Measurements from ENCODE around the gene INPP5A. TPM values are rescaled to one million over a fixed set of nuclear protein-coding genes. Genes with fewer than 3 reads are reported as not detected.
"Not testable (repeated sequence)": the region's sequence is repeated elsewhere in the genome, so short reads cannot be mapped to it uniquely, and the experiment has no call there.

INPP5A gene
- total RNA-seq, 1 donor from 2014 or later: 32.8 TPM

- DNase-seq: no peak
Observed at GRCh38 chr10:132550366-132551092, 12.9 kb downstream of the INPP5A start.

DNA sequence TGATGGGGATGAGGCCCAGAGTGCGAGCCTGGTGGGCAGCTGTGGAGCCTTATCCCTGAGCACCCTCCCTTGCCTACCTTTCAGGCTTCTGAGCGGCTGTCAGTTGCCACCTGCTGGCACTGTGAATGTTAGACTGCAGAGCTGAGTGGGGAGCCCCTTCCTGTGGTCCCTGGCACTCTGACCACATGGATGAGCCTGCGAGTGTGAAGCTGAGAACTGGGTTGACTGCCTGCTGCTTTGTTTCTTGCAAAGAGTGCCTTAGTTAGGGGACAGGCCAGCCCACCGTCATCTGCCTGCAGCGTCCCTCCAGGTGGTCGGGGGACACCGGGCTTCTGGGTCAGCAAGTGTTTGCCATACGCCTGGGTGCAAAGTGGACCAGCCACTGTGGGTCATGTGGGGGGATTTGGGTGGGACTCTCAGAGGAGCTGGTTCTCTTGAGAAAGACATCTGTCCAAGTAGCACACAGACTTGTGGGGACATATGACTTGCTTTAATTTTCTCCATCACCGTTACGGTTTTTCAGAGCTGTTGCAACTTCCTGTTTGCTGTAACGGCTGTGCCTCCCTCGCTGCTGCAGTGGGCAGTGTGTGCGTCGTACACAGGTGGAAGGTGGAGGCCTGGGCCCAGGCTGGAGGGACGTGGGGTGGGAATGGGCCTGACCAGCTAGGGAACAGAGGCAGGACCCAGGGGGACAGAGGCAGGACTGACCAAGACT lies 13.7 kb downstream of the INPP5A start:
- no peak for DNase-seq

DNA sequence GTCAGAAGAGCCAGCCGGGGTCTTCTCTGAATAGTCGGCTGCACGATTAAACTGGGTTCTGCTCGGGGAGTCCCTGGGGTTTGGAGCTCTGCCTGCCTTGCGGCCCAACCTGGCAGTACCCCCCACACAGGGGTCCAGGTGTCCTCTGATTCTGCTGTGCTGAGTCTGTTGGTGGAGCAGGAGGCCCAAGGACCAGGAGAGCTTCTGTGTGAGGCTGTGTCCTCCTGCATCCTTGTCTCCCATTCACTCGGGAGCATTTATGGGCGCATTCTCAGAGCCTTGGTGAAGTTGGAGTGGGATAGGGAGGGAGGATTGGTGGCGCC lies 14.2 kb downstream of the INPP5A start:
- DNase-seq: no peak

GRCh38 chr10:132552635-132553034 lies 15.0 kb downstream of the INPP5A start:
- not testable (repeated sequence) for DNase-seq

DNA sequence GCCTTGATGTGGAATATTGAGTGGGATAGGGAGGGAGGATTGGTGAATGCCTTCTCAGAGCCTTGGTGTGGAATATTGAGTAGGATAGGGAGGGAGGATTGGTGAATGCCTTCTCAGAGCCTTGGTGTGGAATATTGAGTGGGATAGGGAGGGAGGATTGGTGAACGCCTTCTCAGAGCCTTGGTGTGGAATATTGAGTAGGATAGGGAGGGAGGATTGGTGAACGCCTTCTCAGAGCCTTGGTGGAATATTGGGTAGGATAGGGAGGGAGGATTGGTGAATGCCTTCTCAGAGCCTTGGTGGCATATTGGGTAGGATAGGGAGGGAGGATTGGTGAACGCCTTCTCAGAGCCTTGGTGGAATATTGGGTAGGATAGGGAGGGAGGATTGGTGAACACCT lies 16.0 kb downstream of the INPP5A start:
- not testable (repeated sequence) for DNase-seq

GRCh38 chr10:132554053-132554990 lies 16.7 kb downstream of the INPP5A start:
- no peak for DNase-seq

DNA sequence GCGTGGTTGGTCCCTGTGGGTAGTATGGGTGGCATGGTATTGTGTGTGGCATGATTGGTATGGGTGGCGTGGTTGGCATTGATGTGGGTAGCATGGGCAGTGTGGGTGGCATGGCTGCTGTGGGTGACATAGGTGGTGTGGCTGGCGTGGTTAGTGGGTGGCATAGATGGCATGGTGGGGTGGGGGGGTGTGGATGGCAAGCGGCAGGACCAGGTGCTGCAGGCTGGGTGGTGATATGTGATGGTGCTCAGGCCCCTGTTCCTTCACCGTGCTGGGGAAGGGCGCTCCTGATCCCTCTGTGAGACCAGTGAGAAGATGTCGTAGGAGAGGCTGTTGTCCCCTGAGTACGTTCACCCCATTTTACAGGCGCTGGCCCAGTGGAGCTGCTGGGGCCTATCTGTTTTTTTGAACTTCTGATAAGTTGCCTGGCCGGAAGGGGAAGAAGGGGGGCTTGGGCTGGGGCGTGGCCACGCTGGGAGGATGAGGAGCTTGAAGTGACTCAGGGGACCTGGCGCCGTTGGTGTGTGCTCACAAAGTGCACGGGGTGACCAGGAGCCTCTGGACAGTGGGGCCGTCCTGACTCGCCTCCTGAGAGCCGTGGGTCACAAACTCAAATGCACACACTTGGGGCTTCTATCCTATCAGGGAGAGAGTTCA lies 17.5 kb downstream of the INPP5A start:
- DNase-seq: peak; percentile 27

DNA sequence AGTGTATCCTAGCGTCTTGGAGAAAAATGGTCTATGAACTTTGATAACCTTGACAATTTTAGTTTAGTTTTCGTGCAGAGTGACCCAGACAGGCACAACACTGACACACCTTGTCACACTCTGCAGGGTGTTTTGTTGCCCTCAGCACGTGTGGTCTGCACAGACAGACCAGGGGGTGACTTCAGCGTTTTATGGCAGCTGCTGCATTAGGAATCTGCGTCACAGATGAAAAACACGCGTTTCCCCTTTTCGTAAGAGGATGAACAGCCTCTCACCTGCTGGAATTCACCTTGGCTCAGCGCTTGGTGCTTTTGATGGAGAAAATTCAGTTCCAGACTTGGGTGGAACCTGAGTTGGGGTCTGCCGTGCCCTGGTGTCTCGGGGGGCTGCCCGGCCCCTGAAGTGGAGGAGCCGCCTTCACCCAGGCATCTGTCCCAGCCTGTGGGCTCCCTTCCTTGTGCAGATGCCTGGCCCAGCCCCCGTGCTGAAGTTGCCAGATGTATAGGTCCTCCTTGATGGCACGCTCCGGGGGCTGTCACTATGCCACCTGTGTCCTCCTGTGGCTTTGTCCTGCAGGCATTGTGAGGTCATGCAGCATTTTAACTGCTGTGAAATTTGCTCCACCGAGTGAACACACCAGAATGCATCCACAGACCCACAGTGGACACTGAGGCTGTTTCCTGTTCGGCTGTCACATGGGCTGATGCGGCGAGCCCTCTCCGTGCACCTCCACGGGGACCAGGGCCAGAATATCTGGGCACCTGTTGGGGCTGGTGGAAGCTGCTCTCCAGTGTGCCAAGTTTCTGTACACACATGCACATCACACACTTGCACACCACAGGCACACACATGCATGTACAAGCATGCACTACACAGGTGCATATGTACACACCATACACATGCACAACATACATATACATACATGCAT lies 18.3 kb downstream of the INPP5A start:
- no peak for DNase-seq

DNA sequence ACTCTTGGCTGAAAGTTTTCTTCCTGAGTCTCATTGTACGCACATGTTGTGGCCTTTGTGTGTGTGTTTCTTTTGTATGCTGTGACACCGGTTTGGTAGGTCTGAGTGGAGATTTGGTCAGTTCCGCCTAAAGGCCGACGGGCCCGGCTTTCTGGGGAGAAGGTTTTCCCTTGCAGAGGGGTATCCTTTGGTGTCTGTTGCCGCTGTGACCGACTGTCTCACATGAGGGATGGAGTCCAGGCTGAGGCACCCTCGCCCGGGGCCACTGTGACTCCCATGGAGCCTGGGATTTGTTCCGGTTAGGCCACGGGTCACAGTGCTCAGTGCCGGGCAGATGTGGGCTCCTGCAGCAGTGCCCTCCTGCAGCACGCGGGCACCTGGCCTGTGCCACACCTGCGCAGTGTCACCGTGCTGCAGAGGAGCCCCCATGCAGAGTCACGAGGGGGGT lies 19.4 kb downstream of the INPP5A start:
- DNase-seq: no peak

- no peak for DNase-seq
Observed at GRCh38 chr10:132557696-132558515, 20.3 kb downstream of the INPP5A start.

- no peak for DNase-seq
Observed at GRCh38 chr10:132558516-132559413, 21.2 kb downstream of the INPP5A start.

GRCh38 chr10:132559538-132559937 lies 22.0 kb downstream of the INPP5A start:
- no peak for DNase-seq

DNA sequence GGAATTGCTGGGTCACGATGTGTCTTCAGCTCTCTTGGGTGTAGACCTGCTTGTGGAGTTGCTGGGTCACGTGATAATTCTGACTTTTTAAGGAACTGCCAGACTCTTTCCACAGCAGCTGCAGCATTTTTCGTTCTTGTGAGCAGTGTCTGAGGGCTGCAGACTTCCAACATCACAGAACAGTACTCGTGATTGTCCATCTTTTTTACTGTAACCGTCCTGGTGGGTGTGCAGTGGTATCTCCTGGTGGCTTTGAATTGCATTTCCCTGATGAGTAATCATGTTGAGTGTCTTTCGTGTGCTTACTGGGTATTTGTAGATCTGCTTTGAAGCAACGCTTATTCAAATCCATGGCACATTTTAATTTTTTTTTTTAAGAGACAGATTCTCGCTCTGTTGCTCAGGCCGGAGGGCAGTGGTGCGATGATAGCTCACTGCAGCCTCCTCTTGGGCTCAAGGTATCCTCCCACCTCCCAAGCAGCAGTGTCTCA lies 22.7 kb downstream of the INPP5A start:
- no peak for DNase-seq

GRCh38 chr10:132562177-132562915 lies 24.8 kb downstream of the INPP5A start:
- no peak for DNase-seq

DNA sequence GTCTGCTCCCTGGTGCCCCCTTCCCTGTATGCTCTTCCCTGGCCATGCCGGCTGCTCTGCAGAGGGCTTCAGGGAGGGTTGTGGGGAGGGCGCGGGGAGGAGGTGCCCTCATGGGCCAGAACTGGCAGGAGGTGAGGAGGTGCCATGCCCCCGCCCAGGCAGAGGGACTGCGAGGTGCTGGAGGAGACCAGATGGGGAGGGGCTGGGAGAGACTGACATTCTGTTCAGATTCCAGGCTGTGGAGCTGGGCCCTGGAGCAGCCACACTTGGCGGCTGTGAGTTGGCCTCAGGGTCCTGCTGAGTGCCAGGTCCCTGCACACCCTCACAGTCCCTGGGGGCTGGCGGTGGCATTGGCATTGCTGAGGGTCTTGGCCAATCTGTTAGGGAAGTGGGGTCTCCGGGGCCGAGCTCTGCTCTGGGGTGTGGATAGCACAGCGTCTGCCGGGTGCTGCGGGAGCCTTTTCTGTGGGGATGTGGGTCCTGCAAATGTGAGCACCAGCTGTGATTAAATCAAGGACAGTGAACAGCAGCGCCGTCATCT lies 25.4 kb downstream of the INPP5A start:
- DNase-seq: no peak

DNA sequence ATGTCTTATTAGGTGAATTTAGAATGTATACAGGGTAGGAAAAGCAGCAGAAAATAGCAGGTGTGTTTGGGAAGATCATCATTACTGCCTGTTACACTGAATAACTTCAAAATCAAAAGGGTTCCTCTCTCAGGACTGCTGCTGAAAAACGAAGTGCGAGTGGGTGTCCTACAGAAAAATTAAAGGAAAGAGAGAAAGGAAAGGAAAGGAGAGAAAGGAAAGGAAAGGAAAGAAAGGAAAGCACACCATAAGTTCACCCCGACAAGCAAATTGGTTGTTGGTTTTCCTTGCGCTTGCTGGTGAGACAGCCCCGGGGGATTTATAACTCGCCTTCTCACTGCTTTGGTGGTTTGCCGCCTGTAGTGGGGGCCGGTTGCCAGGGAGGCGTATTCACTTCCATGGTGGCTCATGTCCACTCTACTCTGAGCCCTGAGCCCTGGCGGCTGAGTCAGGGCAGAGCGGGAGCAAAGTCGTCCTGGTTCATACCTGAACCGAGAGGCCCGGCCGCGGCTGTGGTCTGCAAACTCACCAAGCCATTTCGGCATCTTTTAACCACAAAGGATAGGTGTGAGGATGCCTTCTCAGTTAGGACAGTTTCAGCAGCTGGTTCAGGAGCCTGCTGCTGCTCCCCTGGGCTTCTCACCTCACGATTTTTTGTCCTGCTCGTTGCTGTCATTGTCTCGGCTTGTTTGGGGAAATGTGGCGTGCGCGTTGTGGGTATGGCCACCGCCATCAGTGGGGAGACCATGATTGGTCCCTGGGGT lies 26.1 kb downstream of the INPP5A start:
- no peak for DNase-seq

- no peak for DNase-seq
Observed at GRCh38 chr10:132564249-132564605, 26.6 kb downstream of the INPP5A start.

- no peak for DNase-seq
Observed at GRCh38 chr10:132564690-132565089, 27.1 kb downstream of the INPP5A start.
